Endometrial microvascular endothelial cells (primary cell): ENCODE measurements around the gene ZXDC. TPM values are rescaled to one million over a fixed set of nuclear protein-coding genes. Genes with fewer than 3 reads are reported as not detected.

Source experiments
- in situ Hi-C: cut with HindIII; loops from 2 replicates; pipeline ENCODE4 v1.10.0; 2017; ENCODE audit warnings: low sequenced_read_pairs, low pct_unique_long_range_greater_than_20kb; ENCODE audit errors: inconsistent ontology term
- total RNA-seq: library from RNA; depleted of rRNA; stranded (reverse); fragments of >200 nt; gene quantifications from one replicate; pipeline ENCODE4 v1.2.3, GENCODE V29; 2015; ENCODE audit errors: inconsistent ontology term

Gene ZXDC
- total RNA-seq, 1 donor from 2014 or later, result 13.6 TPM

GRCh38 chr3:126480206-126480605 is 4.5 kb upstream of the ZXDC start:
- in situ Hi-C loops, result no loop called here

DNA sequence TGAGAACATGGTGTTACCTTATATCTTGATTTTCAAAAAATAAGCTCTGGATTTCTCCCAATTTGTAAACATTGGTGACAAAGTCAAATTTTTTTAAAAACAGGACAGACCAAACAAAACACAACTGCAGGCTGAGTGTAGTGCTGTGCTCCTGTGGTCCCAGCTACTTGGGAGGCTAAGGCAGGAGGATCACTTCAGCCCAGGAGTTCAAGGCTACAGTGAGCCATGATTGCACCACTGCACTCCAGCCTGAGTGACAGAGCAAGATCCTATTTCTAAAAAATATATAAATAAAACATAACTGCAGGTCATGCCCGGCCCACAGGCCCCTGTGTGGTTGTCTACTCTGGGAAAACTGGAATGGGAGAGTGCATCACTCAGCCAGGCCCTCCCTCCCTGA is 4.0 kb upstream of the ZXDC start:
- in situ Hi-C loops, result no loop called here

DNA sequence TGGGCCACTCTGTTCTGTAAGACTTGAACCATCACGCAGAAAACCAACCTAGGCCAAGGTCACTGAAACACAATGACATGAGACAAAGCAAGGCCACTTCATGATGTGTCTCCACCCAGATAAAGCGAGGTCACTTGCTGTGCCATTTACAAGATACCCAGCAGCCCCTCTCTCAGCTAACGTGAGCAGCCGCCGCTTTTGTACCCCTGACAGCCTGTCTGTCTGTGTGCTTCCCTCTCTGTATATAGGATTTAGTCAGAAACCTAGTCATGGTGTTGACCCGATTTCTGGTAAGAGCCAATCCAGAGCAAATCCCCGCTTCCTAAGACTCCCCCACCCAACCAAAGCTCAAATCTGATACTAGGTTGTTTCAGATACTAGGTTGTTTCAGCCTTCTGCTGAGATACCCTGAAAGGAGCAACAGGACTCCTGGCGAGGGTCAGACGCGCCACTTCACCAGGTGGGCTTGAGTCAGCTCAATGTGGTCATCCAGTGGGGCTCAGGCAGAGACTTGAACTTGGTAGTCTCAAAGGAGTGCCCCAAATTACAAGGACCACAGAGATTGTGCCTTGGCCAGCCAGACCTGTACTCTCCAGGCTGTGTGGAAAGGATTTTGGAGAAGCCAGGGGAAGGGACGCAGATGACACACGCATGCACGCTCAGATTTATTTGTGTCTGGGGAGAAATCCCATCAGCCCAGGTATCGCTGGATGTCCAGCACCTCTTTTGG is 3.1 kb upstream of the ZXDC start:
- in situ Hi-C loops, result no loop called here

GRCh38 chr3:126477061-126477380 is 1.3 kb upstream of the ZXDC start:
- in situ Hi-C loops, result no loop called here

DNA sequence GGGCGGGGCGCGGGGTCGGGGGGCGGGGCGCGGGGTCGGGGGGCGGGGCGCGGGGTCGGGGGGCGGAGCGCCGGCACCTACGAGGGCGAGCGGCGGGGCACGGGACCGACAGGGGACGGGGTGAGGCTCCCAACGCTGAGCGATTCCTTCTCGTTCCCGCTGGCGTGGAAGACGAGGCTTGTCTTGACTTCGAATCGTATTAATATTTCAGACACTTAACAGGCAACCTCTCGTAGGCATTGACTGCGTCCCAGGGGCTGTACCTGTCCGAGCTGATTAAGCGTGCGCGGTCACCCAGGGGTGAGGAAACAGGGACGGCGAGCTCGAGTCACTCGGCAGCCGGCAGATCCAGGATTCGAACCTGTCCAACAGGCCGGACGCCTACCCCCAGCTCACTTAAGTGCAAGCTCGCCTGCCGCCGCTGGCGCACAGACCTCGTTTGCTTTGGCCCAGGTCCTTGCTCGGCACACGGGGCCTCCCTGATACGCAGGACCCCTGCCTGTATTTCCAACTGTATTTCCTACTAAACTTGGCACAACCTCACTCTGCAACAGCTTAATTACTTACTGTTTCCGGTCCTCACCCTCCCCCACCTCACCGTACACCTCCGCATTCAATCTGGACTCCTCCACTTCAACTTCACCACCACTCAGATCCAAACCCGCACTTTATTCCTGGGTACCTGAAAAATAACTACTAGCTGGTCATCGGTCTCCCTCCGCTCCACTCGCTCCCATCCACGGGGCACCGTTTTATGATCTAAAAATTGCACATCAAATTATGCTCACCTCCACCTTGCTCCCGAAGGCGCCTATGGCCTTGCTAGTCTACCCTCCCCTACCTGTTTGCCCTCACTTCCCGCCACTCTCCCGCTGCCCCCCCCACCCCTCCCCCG is 722 bp upstream of the ZXDC start:
- in situ Hi-C loops, result no loop called here

DNA sequence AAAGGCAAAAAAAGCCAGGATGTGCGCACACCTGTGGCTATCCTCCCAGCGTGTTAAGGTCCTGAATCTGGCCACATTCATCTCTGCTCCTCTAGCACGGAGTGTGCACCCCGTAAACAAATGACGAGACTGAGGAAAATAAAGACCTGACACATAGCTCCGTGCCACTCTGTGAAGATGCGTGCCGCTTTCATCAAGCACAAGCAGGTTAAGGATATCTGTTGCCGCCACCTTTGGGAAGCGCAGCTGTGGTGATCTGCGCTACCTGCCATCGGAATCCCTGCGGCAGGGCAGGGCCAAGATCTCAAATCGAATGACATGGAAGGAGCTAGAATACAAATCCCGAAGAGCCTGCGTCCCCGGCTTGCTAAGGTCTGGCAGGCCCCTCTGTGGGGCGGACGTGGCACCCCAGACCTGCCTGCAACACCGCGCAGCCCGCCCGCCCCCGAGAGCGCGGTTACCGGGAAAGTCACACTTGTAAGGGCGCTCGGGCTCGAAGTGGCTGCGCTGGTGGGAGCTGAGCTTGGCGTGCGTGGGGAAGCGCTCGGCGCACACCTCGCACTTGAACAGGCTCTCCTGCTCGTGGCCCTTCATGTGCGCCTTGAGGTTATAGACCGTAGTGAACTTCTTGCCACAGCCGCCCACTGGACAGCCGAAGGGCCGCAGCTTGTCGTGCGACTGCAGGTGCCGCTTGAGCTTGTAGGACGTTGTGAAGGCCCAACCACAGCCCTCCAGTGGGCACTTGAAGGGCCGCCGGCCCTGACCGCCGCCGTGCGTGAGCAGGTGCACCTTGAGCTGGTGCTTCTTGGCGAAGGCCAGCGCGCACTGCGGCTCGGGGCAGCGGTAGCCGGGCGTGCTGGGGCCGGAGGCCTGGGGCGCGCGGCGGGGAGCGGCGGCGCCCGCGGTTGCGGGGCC is 936 bp downstream of the ZXDC start:
- in situ Hi-C loops, result no loop called here

GRCh38 chr3:126473292-126474168 is 2.2 kb downstream of the ZXDC start:
- in situ Hi-C loops, result no loop called here

- in situ Hi-C loops, result no loop called here
Observed at GRCh38 chr3:126472277-126473006, 3.2 kb downstream of the ZXDC start.

- in situ Hi-C loops, result no loop called here
Observed at GRCh38 chr3:126469479-126469878, 6.2 kb downstream of the ZXDC start.

GRCh38 chr3:126468028-126468891 is 7.4 kb downstream of the ZXDC start:
- in situ Hi-C loops, result no loop called here

DNA sequence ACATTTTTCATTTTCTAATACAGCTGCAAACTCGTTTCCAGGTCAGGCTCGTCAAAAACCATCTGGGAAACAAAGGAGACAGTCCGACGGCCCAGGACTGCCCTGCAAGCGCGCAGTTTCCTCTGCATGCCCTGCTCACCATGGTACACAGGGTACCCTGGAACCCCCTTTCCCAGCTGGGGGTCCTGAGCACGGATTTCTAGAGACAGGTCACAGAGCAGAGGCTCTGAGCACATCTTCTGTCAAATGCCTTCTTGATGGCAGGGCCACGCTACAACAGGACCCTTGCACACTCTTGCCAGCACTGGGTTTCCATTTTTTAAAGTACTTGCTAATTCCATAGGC is 8.1 kb downstream of the ZXDC start:
- in situ Hi-C loops, result no loop called here

- in situ Hi-C loops, result no loop called here
Observed at GRCh38 chr3:126466886-126467610, 8.6 kb downstream of the ZXDC start.

GRCh38 chr3:126465928-126466544 is 9.7 kb downstream of the ZXDC start:
- in situ Hi-C loops, result no loop called here

- in situ Hi-C loops, result no loop called here
Observed at GRCh38 chr3:126464997-126465396, 10.7 kb downstream of the ZXDC start.

DNA sequence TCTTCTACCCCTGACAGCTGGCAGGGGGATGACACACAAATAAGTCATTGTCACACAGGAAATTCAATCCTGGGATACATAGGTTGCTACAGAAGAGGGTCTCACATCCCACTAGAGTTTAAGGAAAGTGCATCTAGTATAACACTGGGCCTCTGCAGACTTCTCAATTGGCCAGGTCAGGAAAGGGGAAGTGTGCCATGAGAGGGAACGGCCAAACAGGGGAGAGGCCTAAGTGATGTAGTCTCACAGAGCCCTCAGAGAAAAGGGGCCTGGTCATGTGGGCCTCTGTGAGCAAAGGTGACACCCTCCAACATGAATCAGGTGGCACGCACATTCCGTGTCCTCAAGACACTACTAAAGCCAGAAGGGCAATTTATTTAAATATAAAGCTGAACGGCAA is 11.2 kb downstream of the ZXDC start:
- in situ Hi-C loops, result no loop called here

DNA sequence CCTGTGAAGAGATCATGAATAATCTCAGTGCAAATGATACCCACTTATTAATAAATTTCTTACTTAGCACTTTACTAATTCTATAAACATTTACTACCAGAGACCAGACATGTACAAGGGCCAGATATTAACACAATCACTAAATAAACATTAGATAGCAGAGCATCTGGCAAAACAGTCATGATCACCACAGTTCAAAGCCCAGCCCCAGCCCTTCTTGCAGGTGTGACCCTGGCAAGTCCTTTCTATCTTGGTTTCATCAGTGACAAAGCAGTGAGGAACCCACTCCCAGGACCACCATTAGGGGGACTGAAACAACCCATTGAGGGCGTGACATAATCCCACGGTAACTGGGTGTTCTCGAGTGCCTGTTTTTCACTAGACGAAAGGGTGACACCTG is 11.6 kb downstream of the ZXDC start:
- in situ Hi-C loops, result no loop called here
